ENCODE measurements around the gene CSTF3. TPM values are rescaled to one million over a fixed set of nuclear protein-coding genes. Genes with fewer than 3 reads are reported as not detected.
"Not testable (repeated sequence)": the region's sequence is repeated elsewhere in the genome, so short reads cannot be mapped to it uniquely, and the experiment has no call there.

The CSTF3 gene
- total RNA-seq, 1 donor from 2014 or later, result 38.7 TPM

- intact Hi-C loops (cut with micrococcal nuclease), result no loop called here
- H3K27me3 Mint-ChIP-seq, result no peaks in the 10 kb centered on the region
- DNase-seq, result no peak
- peaks cover 22% of the 10 kb centered on the region for H3K36me3 Mint-ChIP-seq (ENCODE audit: low read depth)
- H3K9me3 Mint-ChIP-seq, result no peaks in the 10 kb centered on the region
- no peak overlapping the region for H3K4me3 Mint-ChIP-seq
- peaks cover 4% of the 10 kb centered on the region for H3K4me1 Mint-ChIP-seq
- no peak overlapping the region for H3K27ac Mint-ChIP-seq
Observed at GRCh38 chr11:33147559-33147958, 13.7 kb downstream of the CSTF3 start.

GRCh38 chr11:33135768-33136443 lies 25.4 kb downstream of the CSTF3 start:
- Mint-ChIP-seq H3K4me1 (peaks cover 4% of the 10 kb centered on the region), H3K36me3 (ENCODE audit: low read depth) (peaks cover 20% of the 10 kb centered on the region), H3K27ac (no peak overlapping the region), H3K9me3 (no peaks in the 10 kb centered on the region), H3K4me3 (no peak overlapping the region), H3K27me3 (no peaks in the 10 kb centered on the region)
- intact Hi-C loops (cut with micrococcal nuclease), result no loop called here
- no peak for DNase-seq

GRCh38 chr11:33135216-33135615 lies 26.1 kb downstream of the CSTF3 start:
- Mint-ChIP-seq H3K27me3 (no peaks in the 10 kb centered on the region), H3K27ac (no peak overlapping the region), H3K9me3 (no peaks in the 10 kb centered on the region), H3K4me1 (peaks cover 4% of the 10 kb centered on the region), H3K36me3 (ENCODE audit: low read depth) (peaks cover 18% of the 10 kb centered on the region), H3K4me3 (no peak overlapping the region)
- no peak for DNase-seq
- intact Hi-C loops (cut with micrococcal nuclease), result no loop called here

- Mint-ChIP-seq H3K9me3 (no peaks in the 10 kb centered on the region), H3K27me3 (no peaks in the 10 kb centered on the region), H3K27ac (no peak overlapping the region), H3K36me3 (ENCODE audit: low read depth) (peaks cover 10% of the 10 kb centered on the region), H3K4me3 (no peak overlapping the region), H3K4me1 (peaks cover 4% of the 10 kb centered on the region)
- intact Hi-C loops (cut with micrococcal nuclease), result no loop called here
- DNase-seq, result no peak
Observed at GRCh38 chr11:33134276-33134675, 27.0 kb downstream of the CSTF3 start.

- H3K27ac Mint-ChIP-seq, result no peak overlapping the region
- H3K4me3 Mint-ChIP-seq, result no peak overlapping the region
- intact Hi-C loops (cut with micrococcal nuclease), result no loop called here
- no peaks in the 10 kb centered on the region for H3K9me3 Mint-ChIP-seq
- peaks cover 11% of the 10 kb centered on the region for H3K36me3 Mint-ChIP-seq (ENCODE audit: low read depth)
- H3K27me3 Mint-ChIP-seq, result no peaks in the 10 kb centered on the region
- peaks cover 6% of the 10 kb centered on the region for H3K4me1 Mint-ChIP-seq
- no peak for DNase-seq
Observed at GRCh38 chr11:33133761-33134160, 27.5 kb downstream of the CSTF3 start.

- no peak overlapping the region for H3K27ac Mint-ChIP-seq
- DNase-seq, result no peak
- peaks cover 12% of the 10 kb centered on the region for H3K36me3 Mint-ChIP-seq (ENCODE audit: low read depth)
- H3K4me1 Mint-ChIP-seq, result peaks cover 7% of the 10 kb centered on the region
- intact Hi-C loops (cut with micrococcal nuclease), result no loop called here
- H3K4me3 Mint-ChIP-seq, result no peak overlapping the region
- no peaks in the 10 kb centered on the region for H3K27me3 Mint-ChIP-seq
- H3K9me3 Mint-ChIP-seq, result no peaks in the 10 kb centered on the region
Observed at GRCh38 chr11:33132510-33132909, 28.8 kb downstream of the CSTF3 start.

GRCh38 chr11:33128739-33129138 lies 32.5 kb downstream of the CSTF3 start:
- Mint-ChIP-seq H3K27me3 (no peaks in the 10 kb centered on the region), H3K9me3 (no peaks in the 10 kb centered on the region), H3K36me3 (ENCODE audit: low read depth) (peaks cover 17% of the 10 kb centered on the region), H3K4me1 (peaks cover 3% of the 10 kb centered on the region), H3K27ac (no peak overlapping the region), H3K4me3 (no peak overlapping the region)
- intact Hi-C loops (cut with micrococcal nuclease), result no loop called here
- no peak for DNase-seq

- Mint-ChIP-seq H3K36me3 (ENCODE audit: low read depth) (peaks cover 12% of the 10 kb centered on the region), H3K4me1 (peaks cover 3% of the 10 kb centered on the region), H3K27me3 (no peaks in the 10 kb centered on the region), H3K27ac (no peak overlapping the region), H3K4me3 (no peak overlapping the region), H3K9me3 (no peaks in the 10 kb centered on the region)
- intact Hi-C loops (cut with micrococcal nuclease), result no loop called here
- no peak for DNase-seq
Observed at GRCh38 chr11:33125611-33126010, 35.7 kb downstream of the CSTF3 start.

GRCh38 chr11:33125025-33125424 lies 36.3 kb downstream of the CSTF3 start:
- intact Hi-C loops (cut with micrococcal nuclease), result no loop called here
- H3K27ac Mint-ChIP-seq, result no peak overlapping the region

GRCh38 chr11:33122696-33123095 lies 38.6 kb downstream of the CSTF3 start:
- DNase-seq; H3K27me3 Mint-ChIP-seq; intact Hi-C loops (cut with micrococcal nuclease); H3K4me1 Mint-ChIP-seq; H3K4me3 Mint-ChIP-seq; H3K27ac Mint-ChIP-seq; H3K9me3 Mint-ChIP-seq: not testable (repeated sequence)
- H3K36me3 Mint-ChIP-seq (ENCODE audit: low read depth), result peaks cover 10% of the 10 kb centered on the region

More at GRCh38 chr11:33125025-33125424, 36.3 kb downstream of the CSTF3 start:
- Mint-ChIP-seq H3K4me1 (peaks cover 3% of the 10 kb centered on the region), H3K36me3 (ENCODE audit: low read depth) (peaks cover 12% of the 10 kb centered on the region), H3K27me3 (no peaks in the 10 kb centered on the region), H3K9me3 (no peaks in the 10 kb centered on the region), H3K4me3 (no peak overlapping the region)
- no peak for DNase-seq

- H3K4me3 Mint-ChIP-seq, result no peak overlapping the region
- H3K27me3 Mint-ChIP-seq, result no peaks in the 10 kb centered on the region
- H3K4me1 Mint-ChIP-seq, result no peaks in the 10 kb centered on the region
- no peaks in the 10 kb centered on the region for H3K36me3 Mint-ChIP-seq (ENCODE audit: low read depth)
- no peak for DNase-seq
- H3K27ac Mint-ChIP-seq, result no peak overlapping the region
- no peaks in the 10 kb centered on the region for H3K9me3 Mint-ChIP-seq
- intact Hi-C loops (cut with micrococcal nuclease), result no loop called here
Observed at GRCh38 chr11:33116535-33116934, 44.7 kb downstream of the CSTF3 start.

GRCh38 chr11:33110083-33110482 lies 51.2 kb downstream of the CSTF3 start:
- no peaks in the 10 kb centered on the region for H3K27me3 Mint-ChIP-seq
- H3K4me3 Mint-ChIP-seq, result no peak overlapping the region
- H3K36me3 Mint-ChIP-seq (ENCODE audit: low read depth), result peaks cover 7% of the 10 kb centered on the region
- no peak for DNase-seq
- no peaks in the 10 kb centered on the region for H3K4me1 Mint-ChIP-seq
- intact Hi-C loops (cut with micrococcal nuclease), result loop anchor here (1.0 kb wide), 1 partner anchor 10 kb away; no protein-coding TSS in a partner anchor
- H3K27ac Mint-ChIP-seq, result no peak overlapping the region
- no peaks in the 10 kb centered on the region for H3K9me3 Mint-ChIP-seq

- no peak overlapping the region for H3K27ac Mint-ChIP-seq
- DNase-seq, result no peak
- no peaks in the 10 kb centered on the region for H3K27me3 Mint-ChIP-seq
- peaks cover 11% of the 10 kb centered on the region for H3K36me3 Mint-ChIP-seq (ENCODE audit: low read depth)
- H3K4me1 Mint-ChIP-seq, result no peaks in the 10 kb centered on the region
- intact Hi-C loops (cut with micrococcal nuclease), result no loop called here
- H3K9me3 Mint-ChIP-seq, result no peaks in the 10 kb centered on the region
- H3K4me3 Mint-ChIP-seq, result no peak overlapping the region
Observed at GRCh38 chr11:33109294-33109895, 51.9 kb downstream of the CSTF3 start.

- H3K27ac Mint-ChIP-seq, result no peak overlapping the region
- DNase-seq, result no peak
- H3K27me3 Mint-ChIP-seq, result no peaks in the 10 kb centered on the region
- no peak overlapping the region for H3K4me3 Mint-ChIP-seq
- H3K36me3 Mint-ChIP-seq (ENCODE audit: low read depth), result peaks cover 38% of the 10 kb centered on the region
- H3K9me3 Mint-ChIP-seq, result no peaks in the 10 kb centered on the region
- H3K4me1 Mint-ChIP-seq, result no peaks in the 10 kb centered on the region
- intact Hi-C loops (cut with micrococcal nuclease), result no loop called here
Observed at GRCh38 chr11:33103836-33104235, 57.4 kb downstream of the CSTF3 start.

GRCh38 chr11:33094157-33094556 lies 67.1 kb downstream of the CSTF3 start:
- H3K9me3 Mint-ChIP-seq, result no peaks in the 10 kb centered on the region
- intact Hi-C loops (cut with micrococcal nuclease), result no loop called here
- no peak for DNase-seq
- H3K27ac Mint-ChIP-seq, result no peak overlapping the region
- no peak overlapping the region for H3K4me3 Mint-ChIP-seq
- H3K36me3 Mint-ChIP-seq (ENCODE audit: low read depth), result peaks cover 41% of the 10 kb centered on the region
- peaks cover 2% of the 10 kb centered on the region for H3K4me1 Mint-ChIP-seq
- H3K27me3 Mint-ChIP-seq, result no peaks in the 10 kb centered on the region

Data from activated CD4-positive, alpha-beta T cell treated with anti-CD3 and anti-CD28 coated beads, Interleukin-2, amount 10 ng/mL, durations not matched to agents 24 days and 14 days (primary cell).